Measurements from ENCODE around the gene ECT2L. TPM values are rescaled to one million over a fixed set of nuclear protein-coding genes. Genes with fewer than 3 reads are reported as not detected.

The ECT2L gene
- total RNA-seq, 1 donor from 2014 or later = not detected

DNA sequence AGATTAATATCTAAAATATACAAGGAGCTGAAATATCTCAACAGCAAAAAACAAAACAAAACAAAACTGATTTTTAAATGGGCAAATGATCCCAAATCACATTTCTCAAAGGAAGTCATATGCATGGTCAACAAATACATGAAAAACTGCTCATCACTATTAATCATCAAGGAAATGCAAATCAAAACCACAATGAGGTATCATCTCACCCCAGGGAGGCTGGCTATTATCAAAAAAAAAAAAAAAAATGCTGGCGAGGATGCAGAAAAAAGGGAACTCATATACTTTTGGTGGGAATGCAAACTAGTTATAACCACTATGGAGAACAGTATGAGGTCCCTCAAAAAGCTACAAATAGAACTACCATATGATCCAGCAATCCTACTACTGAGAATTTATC, 157.6 kb downstream of the ECT2L start:
- H3K27me3 Mint-ChIP-seq (ENCODE audit: low read depth) = no peaks in the 10 kb centered on the region
- H3K4me1 Mint-ChIP-seq = peaks cover 15% of the 10 kb centered on the region
- no peak for DNase-seq (ENCODE audit: low read depth, low spot score)
- no peaks in the 10 kb centered on the region for H3K9me3 Mint-ChIP-seq
- no peak overlapping the region for H3K4me3 Mint-ChIP-seq
- H3K36me3 Mint-ChIP-seq (ENCODE audit: low read depth) = no peaks in the 10 kb centered on the region
- no peak overlapping the region for H3K27ac Mint-ChIP-seq (ENCODE audit: unreplicated experiment)
- TF ChIP-seq, protein P1, sequence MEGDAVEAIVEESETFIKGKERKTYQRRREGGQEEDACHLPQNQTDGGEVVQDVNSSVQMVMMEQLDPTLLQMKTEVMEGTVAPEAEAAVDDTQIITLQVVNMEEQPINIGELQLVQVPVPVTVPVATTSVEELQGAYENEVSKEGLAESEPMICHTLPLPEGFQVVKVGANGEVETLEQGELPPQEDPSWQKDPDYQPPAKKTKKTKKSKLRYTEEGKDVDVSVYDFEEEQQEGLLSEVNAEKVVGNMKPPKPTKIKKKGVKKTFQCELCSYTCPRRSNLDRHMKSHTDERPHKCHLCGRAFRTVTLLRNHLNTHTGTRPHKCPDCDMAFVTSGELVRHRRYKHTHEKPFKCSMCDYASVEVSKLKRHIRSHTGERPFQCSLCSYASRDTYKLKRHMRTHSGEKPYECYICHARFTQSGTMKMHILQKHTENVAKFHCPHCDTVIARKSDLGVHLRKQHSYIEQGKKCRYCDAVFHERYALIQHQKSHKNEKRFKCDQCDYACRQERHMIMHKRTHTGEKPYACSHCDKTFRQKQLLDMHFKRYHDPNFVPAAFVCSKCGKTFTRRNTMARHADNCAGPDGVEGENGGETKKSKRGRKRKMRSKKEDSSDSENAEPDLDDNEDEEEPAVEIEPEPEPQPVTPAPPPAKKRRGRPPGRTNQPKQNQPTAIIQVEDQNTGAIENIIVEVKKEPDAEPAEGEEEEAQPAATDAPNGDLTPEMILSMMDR (conservative IDR thresholded peaks at IDR 0.05) = no peak

Other genes with a start within 250 kb of the ECT2L start
- 5.0 and 7.3 TPM in 2 replicates for gene CCDC28A, start 22.3 kb upstream of the ECT2L start, total RNA-seq
- gene REPS1, start 192.2 kb downstream of the ECT2L start, total RNA-seq = 56.5 and 61.1 TPM in 2 replicates
- gene ABRACL, start 232.7 kb downstream of the ECT2L start, total RNA-seq = 66.8 and 66.9 TPM in 2 replicates